SK-N-MC (cell line): ENCODE results near the gene FARS2.

Source experiments
- EZH2 ChIP-seq: fragments of 200-600 bp; sonication (generic); IDR thresholded peaks from one replicate; pipeline ENCODE4 v1.6.1; 2017; ENCODE audit warnings: antibody characterized with exemption
- FOXP2 ChIP-seq: optimal IDR thresholded peaks from 2 replicates; pipeline ENCODE3; 2011; ENCODE audit warnings: mild to moderate bottlenecking, moderate library complexity; ENCODE audit not compliant: insufficient read depth; ENCODE audit errors: extremely low read length, control extremely low read depth
- POLR2AphosphoS5 ChIP-seq: IDR thresholded peaks from 2 replicates; pipeline ENCODE4 v1.6.1; 2012; ENCODE audit warnings: mild to moderate bottlenecking, low read depth, low read length, borderline replicate concordance

DNA sequence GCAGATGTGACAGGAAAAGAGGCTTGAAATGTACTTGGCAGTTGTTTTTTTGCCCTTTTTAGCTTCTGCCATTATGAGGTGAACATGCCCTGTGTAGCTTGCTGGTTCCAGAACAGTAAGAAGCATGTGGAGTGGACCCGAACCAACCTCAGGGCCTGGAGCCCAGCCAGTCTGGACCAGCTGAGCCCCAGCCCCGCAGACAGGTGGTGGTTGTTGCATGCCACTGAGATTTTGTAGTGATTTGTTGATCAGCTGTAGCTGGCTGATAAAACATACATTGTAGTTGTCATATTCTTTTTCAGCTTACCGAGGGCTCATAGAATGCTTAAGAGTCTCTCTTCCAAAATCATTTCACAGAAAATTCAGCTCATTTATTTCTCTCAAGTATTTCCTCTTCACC is 182.2 kb downstream of the FARS2 start:
- TF ChIP-seq POLR2AphosphoS5: no peak
- no peak for TF ChIP-seq FOXP2
- no peak for TF ChIP-seq EZH2
